SU-DHL-6 (cell line): ENCODE data around the gene TRPV2.

ENCODE experiments used
- CTCF ChIP-seq: fragments of 200-600 bp; sonication (generic); IDR thresholded peaks from one replicate; pipeline ENCODE4 v1.5.1; 2017; ENCODE audit warnings: antibody characterized with exemption, mild to moderate bottlenecking, low read length, moderate library complexity; ENCODE audit not compliant: insufficient read depth, poor library complexity, severe bottlenecking
- EZH2phosphoT487 ChIP-seq: fragments of 200-600 bp; sonication (generic), shearing (Covaris generic); conservative IDR thresholded peaks from 2 replicates; pipeline ENCODE4 v1.6.1; 2018; ENCODE audit warnings: mild to moderate bottlenecking, antibody characterized with exemption, low read length, moderate library complexity, mixed read lengths

DNA sequence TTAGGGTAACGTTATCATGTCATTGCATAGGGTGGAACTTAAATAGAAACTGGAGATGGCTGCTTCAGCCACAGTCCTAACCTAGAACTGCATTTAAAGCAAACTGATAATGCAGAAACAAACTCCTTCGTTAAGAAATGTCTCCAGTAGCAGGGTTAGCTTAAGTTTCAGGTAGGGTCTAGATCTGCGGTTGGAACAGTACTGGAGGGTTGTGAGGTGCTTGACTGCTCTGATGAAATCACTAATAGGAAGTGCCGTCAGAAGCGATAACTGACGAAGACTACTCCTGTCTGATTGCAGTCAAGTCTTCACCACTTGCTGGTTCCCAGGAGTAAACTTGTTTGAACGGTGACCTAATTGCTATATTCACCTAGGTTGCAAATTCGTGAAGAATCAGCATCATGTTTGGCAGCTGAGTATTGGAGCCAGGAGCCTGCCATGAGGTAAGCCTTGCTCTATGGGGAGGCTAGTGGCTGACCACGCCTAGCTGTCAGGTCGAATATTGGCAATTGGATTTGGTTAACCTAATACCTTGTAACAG, 24.5 kb downstream of the TRPV2 start:
- TF ChIP-seq CTCF (no peak), EZH2phosphoT487 (no peak)
